NB4 (cell line): ENCODE measurements around the gene POU2AF1.

Source experiments
- DNase-seq: peaks from one replicate; pipeline ENCODE4 v3.0.0; 2010; ENCODE audit warnings: low read depth
- H3K4me3 ChIP-seq: one replicate; pipeline ENCODE4 v1.5.1; 2011; ENCODE audit warnings: mild to moderate bottlenecking, low read depth, low read length, moderate library complexity
- MYC ChIP-seq: IDR thresholded peaks from 2 replicates; pipeline ENCODE4 v1.6.1; 2011; ENCODE audit warnings: low read depth, low read length
- POLR2A ChIP-seq: IDR thresholded peaks from 2 replicates; pipeline ENCODE4 v1.6.1; 2011; ENCODE audit warnings: mild to moderate bottlenecking; ENCODE audit not compliant: insufficient read length; ENCODE audit errors: extremely low read depth
- TF ChIP-seq, protein P1 (sequence below): IDR thresholded peaks from one replicate; pipeline ENCODE4 v1.5.1; 2012; ENCODE audit warnings: low read depth, low read length
- TF ChIP-seq, protein P2 (sequence below): IDR thresholded peaks from 2 replicates; pipeline ENCODE4 v1.6.1; 2011; ENCODE audit warnings: low read depth, low read length

The POU2AF1 gene

DNA sequence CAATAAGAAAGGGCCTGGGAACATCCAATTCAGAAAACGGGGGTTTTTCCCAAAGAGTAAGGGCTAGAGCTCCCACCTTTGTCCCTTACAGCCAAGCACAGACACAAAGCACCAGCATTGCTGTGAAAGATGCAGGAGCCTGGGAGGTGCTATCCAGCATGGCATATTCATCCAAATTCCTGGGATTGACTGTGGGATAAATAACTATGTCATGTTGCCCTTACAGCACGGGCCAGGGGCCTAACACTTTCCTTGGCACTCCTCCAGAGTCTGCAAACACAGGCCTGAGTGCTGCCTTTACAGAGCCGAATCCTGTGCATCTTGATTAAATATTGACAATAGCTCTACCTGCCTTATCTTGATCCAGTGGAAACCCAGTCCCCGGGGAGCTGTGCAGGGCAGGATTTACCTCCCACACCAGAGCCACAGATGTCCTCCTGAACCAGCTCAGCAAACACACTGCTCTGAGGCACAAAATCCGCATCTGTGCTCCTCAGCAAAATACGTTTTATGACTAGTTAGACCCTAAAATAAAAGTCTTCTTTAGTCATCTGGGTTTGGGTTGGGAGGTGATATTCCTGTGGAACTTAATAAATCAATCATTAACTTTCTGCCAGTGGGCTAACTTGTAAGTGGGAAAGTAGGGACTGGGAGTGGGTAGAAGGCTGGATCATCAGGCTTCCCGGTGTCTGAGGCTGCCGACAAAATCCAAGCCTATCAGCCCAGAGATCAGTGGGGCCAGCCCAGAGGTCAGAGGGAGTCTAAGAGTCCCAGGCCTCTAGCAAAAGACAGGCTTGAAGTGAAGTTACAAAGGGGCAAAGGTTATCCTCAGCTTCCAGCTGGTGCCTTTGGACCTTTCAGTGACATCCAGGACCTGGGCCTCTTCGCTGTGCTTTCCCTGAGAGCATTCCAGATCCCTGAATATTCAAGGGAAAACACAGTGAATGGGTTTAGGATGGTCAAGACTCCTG, 44.3 kb downstream of the POU2AF1 start:
- H3K4me3 ChIP-seq = no peak overlapping the region
- DNase-seq = no peak
- TF ChIP-seq, protein P1, sequence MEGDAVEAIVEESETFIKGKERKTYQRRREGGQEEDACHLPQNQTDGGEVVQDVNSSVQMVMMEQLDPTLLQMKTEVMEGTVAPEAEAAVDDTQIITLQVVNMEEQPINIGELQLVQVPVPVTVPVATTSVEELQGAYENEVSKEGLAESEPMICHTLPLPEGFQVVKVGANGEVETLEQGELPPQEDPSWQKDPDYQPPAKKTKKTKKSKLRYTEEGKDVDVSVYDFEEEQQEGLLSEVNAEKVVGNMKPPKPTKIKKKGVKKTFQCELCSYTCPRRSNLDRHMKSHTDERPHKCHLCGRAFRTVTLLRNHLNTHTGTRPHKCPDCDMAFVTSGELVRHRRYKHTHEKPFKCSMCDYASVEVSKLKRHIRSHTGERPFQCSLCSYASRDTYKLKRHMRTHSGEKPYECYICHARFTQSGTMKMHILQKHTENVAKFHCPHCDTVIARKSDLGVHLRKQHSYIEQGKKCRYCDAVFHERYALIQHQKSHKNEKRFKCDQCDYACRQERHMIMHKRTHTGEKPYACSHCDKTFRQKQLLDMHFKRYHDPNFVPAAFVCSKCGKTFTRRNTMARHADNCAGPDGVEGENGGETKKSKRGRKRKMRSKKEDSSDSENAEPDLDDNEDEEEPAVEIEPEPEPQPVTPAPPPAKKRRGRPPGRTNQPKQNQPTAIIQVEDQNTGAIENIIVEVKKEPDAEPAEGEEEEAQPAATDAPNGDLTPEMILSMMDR = no peak
- no peak for TF ChIP-seq MYC
- TF ChIP-seq POLR2A = no peak
- TF ChIP-seq, protein P2, sequence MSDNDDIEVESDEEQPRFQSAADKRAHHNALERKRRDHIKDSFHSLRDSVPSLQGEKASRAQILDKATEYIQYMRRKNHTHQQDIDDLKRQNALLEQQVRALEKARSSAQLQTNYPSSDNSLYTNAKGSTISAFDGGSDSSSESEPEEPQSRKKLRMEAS = no peak

DNA sequence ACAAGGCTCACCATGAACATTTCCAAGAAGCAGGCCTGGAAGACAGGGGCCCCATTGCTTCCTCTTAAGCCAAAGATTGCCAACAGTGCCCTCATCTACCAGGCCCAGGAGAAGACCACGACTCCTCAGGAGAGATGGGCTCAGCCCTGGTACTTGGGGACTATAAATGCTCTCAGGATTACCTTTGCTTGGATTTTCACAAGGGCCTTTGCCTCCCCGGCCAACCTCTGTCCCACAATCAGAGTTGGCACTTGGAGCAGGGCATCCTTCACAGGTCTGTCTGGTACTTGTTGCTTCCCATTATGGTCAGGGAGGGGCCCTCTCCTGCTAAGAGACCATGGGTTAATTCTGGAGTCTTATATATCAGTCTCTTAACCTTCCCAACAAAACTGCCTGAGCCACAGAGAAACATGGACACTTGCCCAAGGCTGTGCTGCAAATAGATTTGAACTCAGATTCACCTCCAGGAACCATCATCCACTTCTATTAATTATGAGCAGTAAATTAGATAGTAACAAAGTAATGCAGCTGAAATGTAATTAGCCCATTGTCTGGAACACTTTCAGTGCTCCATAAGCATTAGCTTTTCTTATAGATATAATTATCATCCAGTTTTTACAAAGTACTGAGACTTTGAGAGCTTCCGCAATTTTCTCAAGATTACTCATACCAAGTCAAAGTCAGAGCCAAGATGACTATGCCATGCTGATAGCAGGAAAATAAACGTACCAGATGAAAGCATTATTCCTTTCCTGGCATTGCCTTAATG, 47.2 kb downstream of the POU2AF1 start:
- TF ChIP-seq MYC (no peak), POLR2A (no peak)
- TF ChIP-seq, protein P1 = no peak
- TF ChIP-seq, protein P2 = no peak
- no peak overlapping the region for H3K4me3 ChIP-seq
- no peak for DNase-seq

DNA sequence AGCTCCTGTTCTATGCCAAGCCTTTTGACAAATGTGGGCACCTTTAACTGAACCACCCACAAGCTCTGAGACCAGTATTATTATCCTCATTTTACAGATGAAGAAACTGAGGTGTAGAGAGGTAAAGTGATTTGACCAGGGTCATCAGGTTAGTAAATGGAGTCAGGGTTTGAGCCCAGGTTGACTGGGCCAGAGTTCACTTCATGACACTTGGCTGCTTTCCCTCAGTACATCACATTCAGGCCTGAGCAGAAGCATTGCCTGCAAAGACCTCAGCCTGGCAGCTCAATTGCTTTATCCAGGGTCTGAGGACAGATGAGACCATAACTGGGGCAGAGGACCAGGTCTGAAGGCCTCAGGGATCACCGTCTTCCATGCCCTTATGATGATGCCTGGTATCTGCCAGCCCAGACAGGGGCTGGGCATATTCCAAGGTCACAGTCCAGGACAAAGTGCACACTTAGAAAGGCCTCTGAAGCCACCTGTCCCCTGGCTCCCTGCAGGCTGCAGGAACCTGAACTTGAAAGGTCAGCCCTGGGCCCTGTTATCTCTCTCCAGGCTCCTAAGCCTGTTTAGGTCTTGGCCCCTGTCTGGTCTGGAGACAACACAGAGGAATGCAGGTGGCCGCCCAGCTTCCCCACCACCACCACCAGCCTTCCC, 48.7 kb downstream of the POU2AF1 start:
- DNase-seq = no peak
- H3K4me3 ChIP-seq = no peak overlapping the region
- no peak for TF ChIP-seq POLR2A
- TF ChIP-seq, protein P1 = no peak

DNA sequence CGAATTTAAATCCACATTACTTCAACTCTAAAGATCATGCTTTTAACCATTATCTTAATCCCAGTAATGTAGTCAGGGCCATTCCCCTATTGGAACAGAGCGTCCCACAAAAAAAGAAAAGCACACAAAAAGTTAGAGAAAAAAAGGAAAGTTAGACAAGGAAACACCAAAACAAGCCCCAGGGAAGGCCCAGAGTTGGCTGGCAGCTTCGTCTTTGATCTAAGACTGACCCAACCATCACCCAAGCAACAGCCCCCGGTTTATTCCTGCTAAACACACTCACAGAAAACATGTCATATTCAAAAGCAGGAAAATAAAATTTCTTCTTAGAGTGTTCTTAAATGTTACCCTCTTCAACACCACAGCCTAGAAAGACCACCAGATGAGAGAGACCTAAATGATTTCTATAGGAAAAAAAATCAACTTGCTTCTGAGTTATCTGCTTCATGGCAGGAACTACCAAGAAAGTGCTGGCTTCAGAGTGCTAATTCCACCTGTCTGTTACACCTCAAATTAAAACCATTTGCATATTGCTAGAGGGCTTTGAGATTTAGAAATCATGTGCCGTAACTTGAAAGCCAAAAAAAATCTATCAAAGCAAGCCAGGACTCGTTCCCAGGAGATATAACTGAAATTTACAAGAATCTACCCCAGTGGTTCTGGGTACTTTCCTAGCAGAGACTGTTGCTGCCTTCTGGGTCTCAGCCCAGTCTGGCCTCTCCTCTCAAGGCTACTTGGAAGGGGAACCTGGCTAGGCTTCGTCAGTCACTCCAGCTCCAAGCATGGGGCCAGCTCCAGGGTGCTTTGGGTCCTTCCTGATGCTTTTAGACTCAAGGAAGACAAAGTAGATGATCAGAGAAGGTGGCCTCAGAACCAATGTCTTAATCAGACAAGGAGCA, 49.5 kb downstream of the POU2AF1 start:
- no peak for DNase-seq
- no peak overlapping the region for H3K4me3 ChIP-seq
- TF ChIP-seq MYC (no peak), POLR2A (no peak)
- TF ChIP-seq, protein P2 = no peak
- TF ChIP-seq, protein P1 = no peak

DNA sequence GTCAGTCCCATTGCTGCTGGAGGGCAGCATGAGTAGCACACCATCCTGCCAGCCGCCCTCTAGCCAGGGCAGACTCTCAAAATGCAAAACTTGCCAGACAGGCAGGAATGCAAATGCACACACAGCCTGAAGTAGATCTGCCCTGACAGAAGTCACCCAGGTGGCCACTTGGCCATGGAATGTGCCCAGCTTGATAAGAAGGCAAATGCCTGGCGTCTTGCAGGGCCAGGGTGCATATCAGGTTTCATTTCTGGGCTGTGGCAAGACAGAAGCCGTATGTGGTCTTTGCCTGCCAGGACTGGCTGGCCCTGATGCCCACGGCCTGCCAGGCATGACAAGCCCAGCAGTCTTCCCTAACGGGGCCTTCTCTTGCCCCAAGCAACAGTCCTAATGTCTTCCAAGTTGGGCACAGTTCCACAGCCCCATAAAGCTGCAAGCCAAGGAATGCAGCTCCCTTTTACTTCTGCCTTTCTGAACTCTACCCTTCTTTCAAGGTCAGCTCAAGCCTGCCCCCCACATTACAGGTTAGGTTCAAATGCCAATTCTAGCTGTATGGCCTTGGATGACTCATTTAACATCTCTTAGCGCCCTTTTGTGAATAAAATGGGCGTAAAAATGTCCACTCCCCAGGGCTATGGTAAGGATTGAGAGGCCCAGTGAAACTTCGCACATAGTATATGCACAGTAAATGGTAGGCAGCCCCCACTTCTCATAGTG, 51.0 kb downstream of the POU2AF1 start:
- H3K4me3 ChIP-seq = no peak overlapping the region
- TF ChIP-seq MYC (no peak), POLR2A (no peak)
- TF ChIP-seq, protein P2 = no peak
- TF ChIP-seq, protein P1 = no peak
- no peak for DNase-seq
